CD1c-positive myeloid dendritic cell (primary cell): Measurements from ENCODE around the gene TOP1.
"Not testable (repeated sequence)": the region's sequence is repeated elsewhere in the genome, so short reads cannot be mapped to it uniquely, and the experiment has no call there.

Experiments used
- DNase-seq: peaks from one replicate; pipeline ENCODE4 v3.0.0-alpha.2; 2016; ENCODE audit errors: extremely low spot score

The TOP1 gene

GRCh38 chr20:41128317-41128716, 99.7 kb downstream of the TOP1 start:
- DNase-seq = not testable (repeated sequence)

DNA sequence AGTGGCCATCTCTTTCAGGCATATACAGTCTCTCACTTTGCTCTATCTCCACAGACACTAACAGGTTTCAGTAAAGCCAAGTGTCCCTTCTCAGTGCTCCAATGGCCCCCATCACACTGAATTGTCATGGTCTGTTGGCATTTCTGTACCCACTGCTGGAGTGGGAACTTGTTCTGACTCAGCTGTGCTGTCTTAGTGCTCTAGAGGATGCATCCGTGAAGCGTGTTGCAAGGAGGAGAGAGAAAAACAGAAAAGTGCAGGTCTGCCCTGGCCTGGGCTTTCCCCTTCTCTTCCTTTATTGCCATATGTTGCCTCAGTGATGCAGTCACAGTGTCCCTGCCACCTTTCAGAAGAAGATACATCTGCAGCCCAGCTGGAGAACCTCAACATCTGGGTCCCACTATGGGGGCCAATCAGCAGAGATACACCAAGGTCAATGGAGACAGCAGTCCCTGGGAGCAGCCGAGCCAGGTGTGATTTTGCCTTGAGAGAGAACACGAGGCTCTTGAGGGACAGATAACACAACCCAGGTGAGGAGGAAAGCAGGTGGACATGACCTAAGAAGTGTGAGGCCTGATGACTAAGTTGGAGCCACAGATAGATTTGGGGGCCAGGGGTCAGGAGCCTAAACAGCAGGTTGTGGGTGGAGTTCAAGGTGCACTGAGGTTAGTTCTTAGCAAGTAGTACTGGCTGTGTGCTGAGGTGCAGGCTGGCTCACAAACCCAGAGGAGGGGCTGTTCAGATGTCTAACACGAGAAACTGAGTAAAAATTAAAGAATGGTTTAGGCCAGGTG, 103.2 kb downstream of the TOP1 start:
- no peak for DNase-seq

GRCh38 chr20:41132388-41132775, 103.8 kb downstream of the TOP1 start:
- DNase-seq = not testable (repeated sequence)

GRCh38 chr20:41133709-41134361, 105.2 kb downstream of the TOP1 start:
- peak; percentile 57 for DNase-seq

- no peak for DNase-seq
Measured at GRCh38 chr20:41134362-41135186, 106.0 kb downstream of the TOP1 start.

- DNase-seq = peak; percentile 41
Measured at GRCh38 chr20:41135187-41135887, 106.7 kb downstream of the TOP1 start.

GRCh38 chr20:41135888-41136679, 107.5 kb downstream of the TOP1 start:
- no peak for DNase-seq

DNA sequence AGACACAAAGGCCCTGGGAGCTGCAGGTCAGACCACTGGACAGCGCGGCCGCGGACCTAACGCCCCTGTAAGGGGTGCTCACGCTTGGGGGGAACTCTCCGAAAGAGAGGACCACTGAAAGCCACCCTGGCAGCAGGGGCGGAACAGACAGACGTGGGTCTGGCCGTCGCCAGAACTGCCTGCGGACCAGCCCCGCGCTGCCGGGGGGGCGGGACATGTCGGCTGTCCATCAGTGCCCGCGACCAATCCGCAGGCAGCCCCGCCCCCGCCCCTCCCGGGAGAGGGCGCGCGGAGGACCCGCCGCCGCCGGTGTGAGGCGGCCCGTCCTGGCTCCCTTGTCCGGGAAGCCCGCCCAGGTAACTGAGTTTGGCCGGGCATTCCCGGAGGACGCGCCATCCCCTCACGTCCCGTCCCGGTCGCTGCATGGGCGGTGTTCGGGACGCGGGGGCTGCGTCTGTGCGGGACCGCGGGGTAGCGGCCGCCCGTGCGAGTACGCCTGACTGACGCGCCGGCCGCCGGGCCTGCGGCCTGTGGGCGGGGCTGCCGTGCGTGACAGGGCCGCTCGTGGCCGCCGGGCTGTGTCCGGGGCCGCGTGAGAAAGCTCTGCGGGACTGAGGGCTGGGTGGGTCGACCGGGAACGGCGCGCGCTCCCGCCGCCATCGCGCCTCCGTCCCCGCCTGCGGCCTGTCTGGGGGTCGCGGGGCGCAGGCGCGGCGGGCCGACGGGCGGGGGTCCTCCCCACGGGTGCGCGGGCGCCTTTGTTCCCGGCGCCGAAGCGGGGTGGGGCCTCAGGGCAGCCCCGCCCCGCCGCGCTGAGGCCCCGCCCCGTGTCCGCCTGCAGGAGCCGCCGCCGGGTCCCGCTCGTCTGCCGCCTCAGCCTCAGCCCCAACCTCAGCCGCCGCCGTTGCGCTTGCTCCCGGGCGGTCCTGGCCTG, 108.3 kb downstream of the TOP1 start, which contains the start of gene PLCG1:
Gene PLCG1, plus strand, starts transcription at position 864 of the 934 bp plus-strand sequence. CDS start 99 bp downstream, outside the sequence.
- DNase-seq = peak; percentile 82

- peak; percentile 18 for DNase-seq
Measured at GRCh38 chr20:41137614-41138474, 109.2 kb downstream of the TOP1 start.

DNA sequence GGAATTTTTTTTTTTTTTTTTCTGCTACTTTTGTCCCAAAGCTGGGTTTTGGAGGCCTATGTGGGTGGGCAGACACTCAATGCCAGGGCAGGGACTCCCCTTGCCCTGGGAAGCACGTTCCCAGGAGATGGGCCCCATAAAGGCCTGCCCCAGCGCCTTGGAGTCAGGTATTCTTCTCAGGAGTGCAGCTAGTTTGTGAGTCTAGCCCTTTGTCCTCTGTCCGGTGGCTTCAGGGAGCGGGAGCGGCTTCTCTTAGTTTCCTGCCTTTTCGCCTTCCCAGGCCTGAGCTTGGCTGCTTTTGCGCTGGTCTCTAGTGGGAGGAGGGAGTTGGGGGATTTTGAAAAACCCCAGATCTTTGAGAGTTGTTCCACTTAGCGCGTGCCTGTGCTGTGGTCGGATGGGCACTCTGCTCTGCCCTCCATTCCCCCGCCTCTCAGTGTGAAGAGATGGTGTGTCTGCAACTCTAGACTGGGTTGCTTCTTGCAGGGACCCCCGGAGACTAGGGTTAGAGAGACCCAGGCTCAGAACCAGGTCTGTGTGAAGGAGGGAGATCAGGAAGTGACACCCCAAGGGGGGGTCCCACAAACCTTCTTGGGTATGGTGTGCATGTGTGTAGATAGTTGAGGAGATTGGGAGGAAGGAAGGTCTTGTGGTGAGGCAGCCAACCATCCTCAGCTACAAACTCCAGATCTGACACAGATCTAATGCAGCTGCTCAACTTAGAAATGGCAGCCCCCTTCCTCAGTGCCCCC, 110.0 kb downstream of the TOP1 start:
- DNase-seq = no peak

DNA sequence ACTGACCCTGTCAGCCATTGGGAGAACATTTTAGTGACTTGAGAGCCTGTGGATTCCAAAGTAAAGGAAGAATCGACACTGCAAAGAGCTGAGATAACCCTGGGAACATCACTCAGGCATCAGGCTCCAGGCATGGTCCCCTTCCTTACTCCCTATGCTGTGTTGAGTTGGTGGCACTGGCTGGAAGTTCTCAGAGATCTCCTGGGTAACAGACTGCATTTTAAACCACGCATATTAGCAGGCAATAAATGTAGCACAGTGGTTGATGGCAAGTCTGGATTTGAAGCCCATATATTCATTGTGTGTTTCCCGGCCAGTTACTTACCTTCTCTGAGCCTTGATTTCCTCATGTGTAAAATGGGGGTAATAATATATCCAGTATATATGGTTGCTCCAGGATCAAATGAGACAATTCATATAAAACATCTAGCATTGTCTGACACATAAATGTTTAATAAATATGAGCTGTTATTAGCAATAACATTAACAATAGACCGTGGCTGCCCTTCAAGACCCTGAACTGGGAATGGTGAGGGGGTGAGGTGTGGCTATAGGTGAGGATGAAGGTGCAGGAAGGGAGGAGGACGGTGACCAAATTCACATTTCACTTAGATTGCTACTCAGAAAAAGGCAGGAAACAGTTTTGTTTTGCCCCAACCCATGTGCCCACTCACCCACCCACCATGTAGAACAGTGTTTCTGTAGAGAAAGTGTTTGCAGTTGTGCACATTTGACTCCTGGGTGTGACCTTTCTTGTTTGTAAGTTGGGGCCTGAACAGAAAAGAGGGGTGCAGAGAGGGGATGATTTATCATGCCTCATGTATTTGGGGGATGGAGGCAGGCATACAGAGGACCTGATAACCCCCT, 110.8 kb downstream of the TOP1 start:
- DNase-seq = no peak

DNA sequence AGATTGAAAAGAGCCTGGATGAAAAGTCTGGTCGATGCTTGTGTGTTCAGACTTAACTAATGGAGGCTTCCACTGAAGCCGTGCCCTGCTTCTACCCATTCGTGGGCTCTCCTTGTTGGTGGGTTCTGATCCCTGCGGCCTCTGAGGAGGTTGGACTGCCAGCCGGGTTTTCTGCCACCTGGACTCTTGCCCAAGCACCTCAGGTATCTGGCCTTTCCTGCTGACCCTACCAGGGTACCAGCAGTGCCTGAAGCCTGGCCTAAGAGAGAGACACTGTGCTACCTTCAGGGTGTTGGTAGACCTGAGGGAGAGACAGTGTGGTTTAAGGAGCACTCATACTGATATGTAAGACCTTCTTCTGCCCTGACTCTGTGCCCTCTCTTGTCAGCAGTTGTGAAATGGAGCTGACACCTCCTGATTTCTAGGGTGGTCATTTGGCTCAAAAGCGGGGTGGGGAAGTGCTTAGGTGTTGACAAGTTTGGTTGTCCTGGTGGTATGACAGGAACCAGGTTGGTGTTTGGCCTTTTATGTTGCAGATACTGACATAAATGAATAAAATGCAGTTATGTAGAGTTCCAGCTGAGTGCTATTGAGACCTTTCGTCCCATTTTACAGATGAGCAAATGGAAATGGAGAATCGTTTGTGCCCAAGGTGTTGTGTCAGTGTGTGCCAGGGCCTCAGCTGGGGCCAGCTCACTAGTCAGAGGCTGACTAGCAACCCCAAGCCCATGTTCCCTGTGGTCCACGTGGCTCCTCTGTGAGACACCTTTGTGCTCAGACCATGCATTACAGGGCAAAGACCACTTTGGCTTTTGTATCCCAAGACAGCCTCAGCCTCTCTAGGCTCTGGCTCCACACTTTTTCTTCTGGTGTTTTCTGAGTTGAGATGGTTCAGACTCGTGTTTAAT, 111.9 kb downstream of the TOP1 start:
- no peak for DNase-seq

- no peak for DNase-seq
Measured at GRCh38 chr20:41141153-41141815, 112.7 kb downstream of the TOP1 start.

- DNase-seq = no peak
Measured at GRCh38 chr20:41142245-41142644, 113.6 kb downstream of the TOP1 start.

- no peak for DNase-seq
Measured at GRCh38 chr20:41142919-41143318, 114.3 kb downstream of the TOP1 start.
